Measurements from ENCODE around the gene COMTD1. TPM values are rescaled to one million over a fixed set of nuclear protein-coding genes. Genes with fewer than 3 reads are reported as not detected.
"Not testable (repeated sequence)": the region's sequence is repeated elsewhere in the genome, so short reads cannot be mapped to it uniquely, and the experiment has no call there.

Gene COMTD1
- total and polyA plus RNA-seq, 7 experiments from 2014 or later, result 8.8 to 29.2 (median 14.8) TPM

DNA sequence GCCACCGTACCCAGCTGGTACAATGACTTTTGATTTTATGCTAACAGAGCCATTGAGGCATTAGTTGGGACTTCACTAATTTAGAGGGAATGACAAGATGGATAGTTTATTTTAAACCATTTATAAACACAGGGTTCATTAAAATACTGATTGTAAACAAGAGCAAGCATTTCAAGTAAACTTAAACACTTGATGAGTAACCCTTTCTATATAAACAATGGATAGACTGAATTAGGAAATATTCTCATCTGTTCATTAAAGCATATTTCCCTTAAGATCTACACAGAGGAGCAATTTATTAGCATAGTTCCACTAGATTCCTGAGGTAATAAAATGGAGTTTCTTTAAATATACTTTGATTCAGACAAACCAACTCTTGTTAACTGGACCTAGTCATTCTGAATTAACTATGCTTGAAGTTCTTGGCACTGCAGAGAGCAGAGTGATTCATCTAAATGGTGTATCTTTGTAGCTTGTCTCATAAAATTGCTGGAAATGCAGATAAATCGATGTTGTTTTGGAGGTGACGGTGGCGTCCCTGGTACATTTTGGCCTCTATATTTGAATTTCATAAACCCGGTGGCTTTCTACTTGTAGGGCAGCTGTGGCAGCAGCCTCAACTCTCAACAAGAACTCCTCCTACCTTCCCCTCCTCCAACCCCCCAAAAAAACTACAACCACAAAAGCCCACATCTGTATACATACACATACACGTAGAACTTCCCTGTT lies 40.6 kb downstream of the COMTD1 start:
- ChIA-PET CTCF (interaction anchor here (0.7 to 1.6 kb wide), 3 partner anchors 14 to 790 kb away, joined by 3 to 5 read pairs (median 3); no protein-coding TSS in a partner anchor), POLR2A (interaction anchor here (0.6 to 1.7 kb wide), 3 partner anchors 14 to 96 kb away, joined by 3 to 5 read pairs (median 4); no protein-coding TSS in a partner anchor)
- Histone ChIP-seq H3K4me1 (ENCODE audit: control insufficient read depth in 2 of 2, insufficient read depth in 2 of 2, low read length in 2 of 2) (no peaks in the 10 kb centered on the region), H3K4me3 (ENCODE audit: low read length) (no peak overlapping the region), H3K27ac (ENCODE audit: low read depth, low read length) (no peak overlapping the region), H3K36me3 (ENCODE audit: control insufficient read depth in 2 of 3, insufficient read depth in 3 of 3, low read length in 3 of 3) (no peaks in the 10 kb centered on the region), H3K9me3 (ENCODE audit: control insufficient read depth in 2 of 3, low read length in 3 of 3) (no peaks in the 10 kb centered on the region), H3K27me3 (ENCODE audit: control insufficient read depth in 2 of 2, insufficient read depth in 2 of 2, low read length in 2 of 2) (no peaks in the 10 kb centered on the region)
- Mint-ChIP-seq H3K27me3 (no peaks in the 10 kb centered on the region), H3K27ac (no peak overlapping the region), H3K4me1 (peaks cover 0 to 3% (median 0%) of the 10 kb centered on the region in 7 donors), H3K36me3 (peaks cover 0 to 14% (median 4%) of the 10 kb centered on the region in 5 donors), H3K4me3 (no peak overlapping the region), H3K9me3 (no peaks in the 10 kb centered on the region)
- ATAC-seq (no peak), DNase-seq (no peak)
- intact Hi-C loops (cut with micrococcal nuclease), result no loop called here

GRCh38 chr10:75194625-75195024 lies 41.1 kb downstream of the COMTD1 start:
- ChIA-PET POLR2A (interaction anchor here (0.6 kb wide), 1 partner anchor 69 kb away, joined by 3 read pairs; no protein-coding TSS in a partner anchor), CTCF (interaction anchor here (0.6 to 0.7 kb wide), 2 partner anchors 790 to 928 kb away, joined by 3 to 5 read pairs; no protein-coding TSS in a partner anchor)
- H3K9me3 Mint-ChIP-seq; H3K4me3 ChIP-seq (ENCODE audit: low read length); H3K36me3 ChIP-seq (ENCODE audit: control insufficient read depth in 2 of 3, insufficient read depth in 3 of 3, low read length in 3 of 3); H3K9me3 ChIP-seq (ENCODE audit: control insufficient read depth in 2 of 3, low read length in 3 of 3); intact Hi-C loops (cut with micrococcal nuclease); H3K4me1 Mint-ChIP-seq; H3K4me1 ChIP-seq (ENCODE audit: control insufficient read depth in 2 of 2, insufficient read depth in 2 of 2, low read length in 2 of 2); H3K4me3 Mint-ChIP-seq; H3K27me3 Mint-ChIP-seq; H3K27ac ChIP-seq (ENCODE audit: low read depth, low read length); ATAC-seq; H3K27me3 ChIP-seq (ENCODE audit: control insufficient read depth in 2 of 2, insufficient read depth in 2 of 2, low read length in 2 of 2); H3K27ac Mint-ChIP-seq; DNase-seq: not testable (repeated sequence)
- peaks cover 0 to 14% (median 4%) of the 10 kb centered on the region in 5 donors for H3K36me3 Mint-ChIP-seq

- intact Hi-C loops (cut with micrococcal nuclease), result no loop called here
- H3K36me3 ChIP-seq (ENCODE audit: control insufficient read depth in 2 of 3, insufficient read depth in 3 of 3, low read length in 3 of 3), result no peaks in the 10 kb centered on the region
- H3K4me3 ChIP-seq (ENCODE audit: low read length), result no peak overlapping the region
- H3K4me1 ChIP-seq (ENCODE audit: control insufficient read depth in 2 of 2, insufficient read depth in 2 of 2, low read length in 2 of 2), result peaks cover 4 to 5% of the 10 kb centered on the region in 2 donors
- ChIA-PET CTCF (interaction anchor here (12.6 kb wide), 1 partner anchor 42 kb away, joined by 183 read pairs; the partner anchor contains the start of gene COMTD1), POLR2A (no interaction called here)
- H3K4me1 Mint-ChIP-seq, result peaks cover 0 to 8% (median 7%) of the 10 kb centered on the region in 7 donors
- ATAC-seq, result peak; percentile 68
- H3K9me3 Mint-ChIP-seq, result no peaks in the 10 kb centered on the region
- DNase-seq, result no peak
- no peaks in the 10 kb centered on the region for H3K27me3 ChIP-seq (ENCODE audit: control insufficient read depth in 2 of 2, insufficient read depth in 2 of 2, low read length in 2 of 2)
- no peak overlapping the region for H3K4me3 Mint-ChIP-seq
- H3K9me3 ChIP-seq (ENCODE audit: control insufficient read depth in 2 of 3, low read length in 3 of 3), result no peaks in the 10 kb centered on the region
- H3K27ac ChIP-seq (ENCODE audit: low read depth, low read length), result no peak overlapping the region
- H3K27me3 Mint-ChIP-seq, result no peaks in the 10 kb centered on the region
- H3K36me3 Mint-ChIP-seq, result peaks cover 0 to 11% (median 4%) of the 10 kb centered on the region in 5 donors
- H3K27ac Mint-ChIP-seq, result peak overlapping the region in 2 of 9 donors; percentile 13 to 33
Measured at GRCh38 chr10:75191821-75192568, 43.8 kb downstream of the COMTD1 start.

GRCh38 chr10:75189266-75190096 lies 46.3 kb downstream of the COMTD1 start:
- Mint-ChIP-seq H3K27ac (peak overlapping the region in 4 of 9 donors; percentile 27 to 87 (median 68)), H3K27me3 (no peaks in the 10 kb centered on the region)
- intact Hi-C loops (cut with micrococcal nuclease), result loop anchor here in 1 of 2 donors (2.0 kb wide), 1 partner anchor 79 kb away; the partner anchor contains the start of gene SAMD8

DNA sequence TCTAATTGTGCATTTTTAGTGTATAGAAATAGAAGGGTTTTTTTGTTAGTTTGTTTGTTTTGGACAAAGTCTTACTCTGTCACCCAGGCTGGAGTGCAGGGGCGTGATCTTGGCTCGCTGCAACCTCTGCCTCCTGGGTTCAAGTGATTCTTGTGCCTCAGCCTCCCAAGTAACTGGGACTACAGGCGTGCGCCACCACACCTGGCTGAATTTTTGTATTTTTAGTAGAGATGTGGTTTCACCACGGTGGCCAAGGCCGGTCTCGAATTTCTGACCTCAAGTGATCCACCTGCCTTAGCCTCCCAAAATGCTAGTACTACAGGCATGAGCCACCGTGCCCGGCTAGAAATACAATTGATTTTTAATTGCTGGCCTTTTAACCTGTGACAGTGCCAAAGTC lies 47.2 kb downstream of the COMTD1 start:
- intact Hi-C loops (cut with micrococcal nuclease), result loop anchor here (1.0 to 2.0 kb wide), 6 partner anchors 22 to 362 kb away; partner anchors contain the start of genes VDAC2 (in 2 of the 2), KAT6B (in 1 of the 2) and SAMD8 (in 1 of the 2)
- CTCF ChIA-PET, result interaction anchor here (0.6 to 12.6 kb wide), 16 partner anchors 9 to 944 kb away, joined by 3 to 183 read pairs (median 4); partner anchors contain the start of genes COMTD1, SAMD8 and VDAC2
- peak overlapping the region; percentile 59 for H3K27ac ChIP-seq (ENCODE audit: low read depth, low read length)
- H3K4me3 ChIP-seq (ENCODE audit: low read length); H3K9me3 Mint-ChIP-seq; H3K27me3 Mint-ChIP-seq; H3K4me3 Mint-ChIP-seq; H3K27me3 ChIP-seq (ENCODE audit: control insufficient read depth in 2 of 2, insufficient read depth in 2 of 2, low read length in 2 of 2); H3K4me1 ChIP-seq (ENCODE audit: control insufficient read depth in 2 of 2, insufficient read depth in 2 of 2, low read length in 2 of 2); DNase-seq; H3K9me3 ChIP-seq (ENCODE audit: control insufficient read depth in 2 of 3, low read length in 3 of 3); ATAC-seq; H3K36me3 Mint-ChIP-seq; H3K36me3 ChIP-seq (ENCODE audit: control insufficient read depth in 2 of 3, insufficient read depth in 3 of 3, low read length in 3 of 3): not testable (repeated sequence)
- POLR2A ChIA-PET, result interaction anchor here (0.5 to 2.5 kb wide), 8 partner anchors 16 to 77 kb away, joined by 3 to 32 read pairs (median 4); partner anchors contain the start of genes COMTD1, SAMD8 and VDAC2
- Mint-ChIP-seq H3K27ac (peak overlapping the region in 7 of 9 donors; percentile 87 to 98 (median 90)), H3K4me1 (peaks cover 0 to 12% (median 7%) of the 10 kb centered on the region in 7 donors)

More at GRCh38 chr10:75189266-75190096, 46.3 kb downstream of the COMTD1 start:
- Histone ChIP-seq H3K9me3 (ENCODE audit: control insufficient read depth in 2 of 3, low read length in 3 of 3) (no peaks in the 10 kb centered on the region), H3K4me3 (ENCODE audit: low read length) (no peak overlapping the region), H3K36me3 (ENCODE audit: control insufficient read depth in 2 of 3, insufficient read depth in 3 of 3, low read length in 3 of 3) (no peaks in the 10 kb centered on the region), H3K27ac (ENCODE audit: low read depth, low read length) (no peak overlapping the region), H3K4me1 (ENCODE audit: control insufficient read depth in 2 of 2, insufficient read depth in 2 of 2, low read length in 2 of 2) (peaks cover 4 to 5% of the 10 kb centered on the region in 2 donors), H3K27me3 (ENCODE audit: control insufficient read depth in 2 of 2, insufficient read depth in 2 of 2, low read length in 2 of 2) (no peaks in the 10 kb centered on the region)
- POLR2A ChIA-PET, result interaction anchor here (0.8 to 1.3 kb wide), 2 partner anchors 18 to 45 kb away, joined by 3 to 8 read pairs; no protein-coding TSS in a partner anchor
- Mint-ChIP-seq H3K36me3 (peaks cover 0 to 4% (median 2%) of the 10 kb centered on the region in 5 donors), H3K4me3 (no peak overlapping the region), H3K9me3 (no peaks in the 10 kb centered on the region), H3K4me1 (peaks cover 0 to 12% (median 7%) of the 10 kb centered on the region in 7 donors)
- CTCF ChIA-PET, result interaction anchor here (0.5 to 12.6 kb wide), 3 partner anchors 11 to 998 kb away, joined by 3 to 183 read pairs (median 4); partner anchors contain the start of gene COMTD1
- DNase-seq (no peak), ATAC-seq (no peak)
